ENCODE measurements around the gene BPIFB6.

Gene BPIFB6

GRCh38 chr20:33093074-33093473, 61.6 kb downstream of the BPIFB6 start:
- no peak for DNase-seq

DNA sequence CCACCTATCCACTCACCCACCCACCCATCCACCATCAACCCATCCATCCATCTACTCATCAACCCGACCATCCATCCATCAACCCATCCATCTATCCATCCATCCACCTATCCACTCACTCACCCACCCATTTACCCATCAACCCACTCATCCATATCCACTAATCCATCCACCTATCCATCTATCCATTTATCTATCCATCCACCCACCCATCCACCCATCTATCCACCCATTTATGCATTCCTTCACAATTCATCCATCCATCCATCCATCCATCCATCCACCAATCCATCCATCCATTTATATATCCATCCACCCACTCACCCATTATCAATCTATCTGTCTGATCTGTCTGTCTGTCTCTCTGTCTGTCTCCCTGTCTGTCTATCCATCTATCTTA, 62.1 kb downstream of the BPIFB6 start:
- no peak for DNase-seq

Data from femur (tissue), 1 donor.